ENCODE measurements around the gene OSGIN1. TPM values are rescaled to one million over a fixed set of nuclear protein-coding genes. Genes with fewer than 3 reads are reported as not detected.

The OSGIN1 gene
- total RNA-seq, 2 donors from 2014 or later = 6.2 to 6.8 TPM

DNA sequence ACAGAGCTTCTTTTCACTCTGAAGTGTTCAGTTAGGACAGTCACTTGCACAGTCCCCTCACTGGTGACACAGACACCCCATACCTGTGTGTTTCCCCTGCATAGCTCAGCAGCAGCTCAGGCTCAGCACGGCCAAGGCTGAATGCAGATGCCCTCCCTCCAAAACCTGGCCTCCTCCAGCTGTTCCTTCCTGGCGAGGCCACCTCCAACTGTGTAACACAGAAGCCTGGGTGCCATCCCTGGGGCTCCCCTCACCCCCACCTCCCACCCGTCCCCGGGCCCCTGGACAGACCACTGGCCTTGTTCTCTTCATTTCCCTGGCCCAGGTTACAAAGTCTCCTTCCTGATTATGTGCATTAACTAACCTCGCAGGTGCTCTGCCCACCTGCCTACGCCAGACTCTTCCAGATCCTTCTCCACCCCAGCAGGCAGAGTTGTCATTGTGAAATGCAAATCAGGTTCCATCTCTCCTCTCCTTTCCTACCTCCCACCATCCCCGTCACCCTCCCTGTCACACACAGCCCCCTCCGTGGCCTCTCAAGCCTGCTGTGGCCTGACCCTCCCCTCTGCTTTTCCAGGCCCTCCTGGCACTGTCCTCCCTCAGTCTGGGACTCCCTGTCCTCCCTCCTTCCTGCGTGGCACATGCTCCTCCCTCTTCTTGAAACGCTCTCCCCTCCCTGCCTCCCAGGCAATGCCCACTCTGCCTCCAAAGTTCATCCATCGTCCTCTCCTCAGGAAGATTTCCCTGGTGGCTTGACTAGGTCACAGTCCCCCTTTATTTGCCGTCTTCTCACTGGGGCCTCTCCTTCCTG is 27.7 kb upstream of the OSGIN1 start:
- intact Hi-C loops (cut with DNase I) = no loop called here
- no peak for DNase-seq (ENCODE audit: low spot score)

DNA sequence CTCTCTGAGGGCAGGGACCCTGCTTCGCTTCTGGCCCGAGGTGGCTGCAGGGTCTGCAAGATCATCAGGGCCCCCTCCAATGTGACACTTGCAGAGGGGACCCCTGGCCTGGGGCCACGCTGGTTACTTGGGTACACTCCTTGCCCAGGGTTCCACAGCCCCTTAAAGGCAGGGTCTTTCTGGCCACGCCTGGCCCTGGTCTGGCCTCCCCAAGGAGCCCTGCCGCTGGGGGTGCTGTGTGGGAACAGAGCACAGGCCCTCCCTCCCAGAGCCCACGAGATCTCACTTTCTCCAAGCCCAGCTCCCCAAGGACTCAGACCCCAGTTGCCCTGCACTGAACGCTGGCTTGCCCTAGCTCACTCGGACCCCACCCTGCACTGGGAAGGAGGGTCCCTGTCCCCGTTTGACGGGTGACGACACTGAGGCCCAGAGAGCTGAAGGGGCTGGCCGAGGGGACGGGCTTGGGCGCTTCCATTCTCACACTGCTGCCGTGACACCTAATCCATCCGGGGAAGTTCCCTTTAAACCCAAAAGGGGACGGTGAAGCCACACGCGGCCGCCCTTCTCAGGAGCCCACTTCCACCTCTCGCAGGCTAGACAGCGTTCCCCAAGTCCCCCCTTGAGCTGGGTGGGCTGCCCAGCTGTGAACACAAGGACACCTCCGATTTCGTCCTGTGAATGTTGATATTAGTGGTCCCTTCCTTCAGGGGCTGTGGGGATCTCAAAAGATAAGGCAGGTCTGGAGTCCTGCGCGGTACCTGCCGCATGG is 26.9 kb upstream of the OSGIN1 start:
- intact Hi-C loops (cut with DNase I) = no loop called here
- no peak for DNase-seq (ENCODE audit: low spot score)

GRCh38 chr16:83926726-83927397 is 26.2 kb upstream of the OSGIN1 start:
- peak; percentile 92 for DNase-seq (ENCODE audit: low spot score)
- intact Hi-C loops (cut with DNase I) = no loop called here

GRCh38 chr16:83928341-83929055 is 24.5 kb upstream of the OSGIN1 start:
- intact Hi-C loops (cut with DNase I) = no loop called here

DNA sequence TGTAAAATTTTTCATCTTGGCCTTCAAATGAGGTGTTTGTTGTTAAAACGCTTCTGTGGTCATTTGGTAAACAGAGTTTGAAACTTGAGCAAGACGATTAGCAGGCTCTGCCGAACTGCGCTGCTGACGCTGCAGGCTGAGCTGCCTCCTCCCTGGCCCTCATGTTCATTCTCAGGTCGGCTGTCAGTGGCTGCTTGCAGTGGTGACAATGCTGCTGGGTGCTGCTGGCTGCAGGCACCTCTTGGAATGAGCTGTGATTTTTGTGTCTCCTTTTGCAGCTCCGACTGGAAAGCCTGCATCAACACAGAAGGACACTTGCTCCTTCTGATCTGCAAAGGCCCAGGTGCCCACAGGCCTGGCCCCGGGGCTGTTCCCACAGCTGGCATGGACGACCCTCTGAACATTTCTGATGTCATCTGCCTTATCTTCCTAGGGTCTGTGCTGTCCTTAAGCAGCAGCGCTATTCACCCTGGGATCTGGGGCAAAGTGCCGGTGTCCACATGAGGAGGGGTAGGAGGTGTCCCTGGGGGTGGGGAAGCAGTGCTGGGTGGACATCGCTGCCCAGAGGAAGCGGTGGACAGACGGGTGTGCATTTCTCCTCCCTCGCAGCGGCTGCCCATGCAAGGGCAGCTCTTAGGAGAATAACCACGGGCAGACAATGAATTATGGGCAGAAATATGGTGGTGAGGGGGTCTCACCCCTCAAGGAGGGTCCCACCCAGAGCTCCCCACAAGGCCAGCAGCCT is 23.1 kb upstream of the OSGIN1 start:
- no peak for DNase-seq (ENCODE audit: low spot score)
- intact Hi-C loops (cut with DNase I) = no loop called here

More at GRCh38 chr16:83928341-83929055, 24.5 kb upstream of the OSGIN1 start:
- DNase-seq (ENCODE audit: low spot score) = no peak

DNA sequence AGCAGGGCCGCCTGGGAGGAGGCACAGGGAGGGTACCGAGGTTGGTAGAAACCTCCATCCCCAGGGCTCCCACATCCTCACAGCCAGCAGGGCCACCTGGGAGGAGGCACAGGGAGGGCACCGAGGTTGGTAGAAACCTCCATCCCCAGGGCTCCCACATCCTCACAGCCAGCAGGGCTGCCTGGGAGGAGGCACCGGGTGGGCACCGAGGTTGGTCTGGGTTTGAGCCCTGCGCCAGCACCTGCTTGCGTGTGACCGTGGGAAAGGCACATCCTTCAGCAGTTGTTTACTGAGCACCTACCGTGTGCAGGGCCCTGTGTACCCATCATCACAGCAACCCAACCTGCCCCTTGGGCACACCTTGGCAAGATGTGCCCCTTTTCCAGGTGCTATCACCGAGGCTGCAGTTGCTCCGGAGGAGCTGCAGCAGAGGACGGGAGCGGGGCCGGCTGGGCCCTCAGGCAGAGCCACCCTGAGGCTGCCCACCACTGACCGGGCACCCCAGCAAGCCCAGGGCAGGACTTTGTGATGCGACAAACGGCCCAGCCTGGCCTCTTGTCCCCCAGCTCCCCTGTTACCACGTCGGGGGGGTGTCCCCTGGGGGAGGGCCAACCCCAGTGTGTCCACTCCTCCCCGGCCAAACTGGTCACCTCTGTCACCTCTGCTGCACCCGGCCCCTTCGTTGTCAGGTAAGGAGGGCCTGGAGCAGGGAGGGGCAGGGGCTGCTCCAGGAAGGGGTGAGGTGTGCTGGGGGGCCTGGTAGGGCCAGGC is 22.1 kb upstream of the OSGIN1 start:
- no peak for DNase-seq (ENCODE audit: low spot score)
- intact Hi-C loops (cut with DNase I) = no loop called here

- intact Hi-C loops (cut with DNase I) = no loop called here
These were observed 21.5 kb upstream of the OSGIN1 start for GRCh38 chr16:83931556-83931955.

DNA sequence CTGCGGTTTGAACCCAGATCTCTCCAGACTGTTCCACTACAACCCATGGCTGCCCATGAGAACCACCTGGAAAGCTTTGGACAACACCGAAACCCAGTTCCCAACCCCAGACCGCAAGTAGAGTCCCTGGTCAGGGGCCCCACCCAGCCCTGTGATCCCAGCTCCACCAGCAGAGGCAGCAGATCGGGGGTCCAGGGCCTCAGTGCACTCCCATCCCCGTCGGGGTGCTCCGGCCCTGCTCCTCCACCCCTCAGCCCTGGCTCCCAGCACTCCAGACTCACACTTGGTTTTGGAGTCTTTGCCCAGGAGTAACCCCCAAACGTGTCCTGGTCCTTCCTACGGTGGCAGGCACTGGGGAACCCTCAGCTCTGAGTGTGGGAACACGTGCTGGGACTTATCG is 20.7 kb upstream of the OSGIN1 start:
- DNase-seq (ENCODE audit: low spot score) = no peak

More at GRCh38 chr16:83931556-83931955, 21.5 kb upstream of the OSGIN1 start:
- no peak for DNase-seq (ENCODE audit: low spot score)

DNA sequence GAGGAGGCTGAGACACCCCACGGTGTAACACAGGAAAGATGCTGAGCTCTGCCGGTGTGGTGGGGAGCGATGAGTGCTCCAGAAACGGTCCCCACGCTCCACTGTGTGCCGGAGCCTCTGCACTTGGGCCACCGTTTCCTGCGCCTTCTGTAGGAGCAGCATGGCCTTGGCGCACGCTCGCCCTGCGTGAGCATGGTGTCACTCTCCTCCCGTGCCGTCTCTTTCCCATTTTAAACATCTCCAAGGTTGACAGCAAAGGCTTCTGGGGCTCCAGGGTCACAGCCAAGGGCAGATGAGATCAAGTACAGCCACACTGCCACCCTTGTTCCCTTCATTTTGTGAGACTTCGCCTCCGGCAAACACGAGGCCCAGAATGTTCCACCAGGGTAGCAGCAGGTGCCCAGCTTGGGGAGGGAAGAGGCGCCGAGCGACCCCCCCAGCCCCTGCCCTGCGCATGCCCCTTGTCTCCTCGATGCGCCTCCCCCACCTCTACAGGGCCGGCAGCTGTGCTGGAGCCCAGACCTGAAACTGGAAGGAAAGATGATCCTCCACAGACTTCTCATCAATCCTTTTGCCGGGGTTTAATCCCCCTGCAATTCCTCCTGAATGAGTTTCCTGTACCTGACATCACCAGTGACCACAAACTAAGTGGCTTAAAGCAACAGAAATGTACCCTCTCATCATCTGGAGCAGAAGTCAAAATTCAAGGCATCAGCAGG is 19.9 kb upstream of the OSGIN1 start:
- intact Hi-C loops (cut with DNase I) = no loop called here
- DNase-seq (ENCODE audit: low spot score) = no peak

More for the DNA sequence above, 20.7 kb upstream of the OSGIN1 start:
- intact Hi-C loops (cut with DNase I) = no loop called here

DNA sequence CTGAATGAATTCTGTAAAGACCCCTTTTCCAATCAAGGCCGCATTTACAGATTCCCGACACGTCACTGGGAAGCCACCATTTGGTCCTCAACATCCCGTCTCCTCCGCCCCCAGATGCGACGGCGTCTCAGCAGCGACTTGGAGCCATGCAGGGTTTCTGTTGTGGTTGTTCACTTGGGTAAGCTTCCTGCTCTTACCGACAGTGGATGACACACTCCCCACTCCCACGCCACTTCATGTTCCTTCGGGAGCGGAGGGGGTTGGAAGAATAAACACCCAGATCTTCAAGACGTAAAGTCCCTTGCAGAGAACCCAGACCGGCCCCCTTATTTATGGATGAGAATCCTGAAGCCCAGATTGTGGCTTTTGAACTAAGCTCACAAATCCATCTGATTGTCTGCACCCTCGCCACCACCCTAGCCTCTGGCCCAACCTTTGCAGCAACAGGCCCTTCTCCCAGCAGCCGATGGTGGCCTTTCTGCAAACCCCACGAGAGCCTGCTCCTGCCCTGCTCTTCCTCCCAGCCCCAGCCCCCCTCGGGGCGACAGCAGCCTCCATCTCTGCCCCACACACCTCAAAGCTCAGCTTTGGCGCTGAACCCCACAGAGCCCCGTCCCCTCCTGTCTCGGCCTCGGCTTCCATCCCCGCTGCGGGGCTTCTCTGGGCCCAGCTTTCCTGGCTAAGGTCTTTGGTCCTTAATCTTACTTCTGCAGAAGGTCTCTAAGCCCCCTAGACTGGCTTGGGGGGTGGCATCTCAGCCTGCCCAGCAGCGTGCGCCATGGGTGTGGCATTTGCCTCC is 19.0 kb upstream of the OSGIN1 start:
- intact Hi-C loops (cut with DNase I) = no loop called here
- DNase-seq (ENCODE audit: low spot score) = no peak

- intact Hi-C loops (cut with DNase I) = no loop called here
- DNase-seq (ENCODE audit: low spot score) = no peak
These were observed 18.4 kb upstream of the OSGIN1 start for GRCh38 chr16:83934684-83934977.

DNA sequence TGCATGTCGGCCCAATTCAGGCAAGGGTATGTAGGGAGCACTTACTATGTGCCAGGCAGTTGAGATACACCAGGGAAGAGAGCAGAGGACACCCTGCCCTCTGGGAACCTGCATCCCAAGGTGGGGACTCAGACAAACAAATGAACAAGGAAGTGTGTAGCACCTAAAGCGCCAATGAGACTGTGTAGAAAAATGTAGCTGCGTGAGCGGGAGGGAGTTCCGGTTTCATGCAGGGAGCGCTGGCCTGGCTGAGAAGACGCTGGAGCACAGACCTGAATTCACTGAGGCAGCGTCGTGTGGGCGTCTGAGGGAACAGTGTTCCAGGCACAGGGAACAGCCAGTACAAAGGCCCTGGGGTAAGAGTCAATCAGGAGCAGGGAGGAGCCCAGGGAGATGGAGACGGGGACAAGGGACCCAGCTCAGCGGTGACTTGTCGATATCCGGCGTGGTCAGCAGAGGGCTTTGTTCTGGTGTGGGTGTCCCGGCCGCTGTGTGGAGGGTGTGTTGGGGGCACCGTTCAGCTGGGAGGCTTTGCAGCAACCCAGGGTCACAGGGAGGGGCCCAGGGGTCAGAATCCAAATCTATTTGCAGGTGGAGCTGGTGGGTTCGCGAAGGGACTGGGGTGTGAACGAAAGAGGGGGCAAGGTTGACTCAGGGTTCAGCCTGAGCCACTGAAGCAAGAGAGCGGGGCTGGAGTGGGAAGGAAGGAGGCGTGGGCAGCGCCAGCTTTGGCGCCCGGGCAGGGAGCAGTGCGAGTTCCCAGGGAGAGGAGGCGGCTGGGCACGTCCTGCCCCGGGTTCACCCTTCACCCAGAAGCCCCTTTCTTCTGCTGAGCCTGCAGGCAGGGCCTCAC is 17.8 kb upstream of the OSGIN1 start:
- intact Hi-C loops (cut with DNase I) = no loop called here
- no peak for DNase-seq (ENCODE audit: low spot score)

GRCh38 chr16:83935858-83936255 is 17.2 kb upstream of the OSGIN1 start:
- no peak for DNase-seq (ENCODE audit: low spot score)
- intact Hi-C loops (cut with DNase I) = no loop called here

- intact Hi-C loops (cut with DNase I) = no loop called here
These were observed 16.4 kb upstream of the OSGIN1 start for GRCh38 chr16:83936581-83937165.

GRCh38 chr16:83937267-83937666 is 15.8 kb upstream of the OSGIN1 start:
- intact Hi-C loops (cut with DNase I) = no loop called here

More at GRCh38 chr16:83936581-83937165, 16.4 kb upstream of the OSGIN1 start:
- DNase-seq (ENCODE audit: low spot score) = no peak

More at GRCh38 chr16:83937267-83937666, 15.8 kb upstream of the OSGIN1 start:
- no peak for DNase-seq (ENCODE audit: low spot score)

Measured in posterior vena cava (tissue), 2 donors.